ENCODE measurements around the gene PRODH. TPM values are rescaled to one million over a fixed set of nuclear protein-coding genes. Genes with fewer than 3 reads are reported as not detected.
"Not testable (repeated sequence)": the region's sequence is repeated elsewhere in the genome, so short reads cannot be mapped to it uniquely, and the experiment has no call there.

Gene PRODH
- total RNA-seq, 4 donors from 2014 or later = 32.9 to 84.2 (median 65.0) TPM

DNA sequence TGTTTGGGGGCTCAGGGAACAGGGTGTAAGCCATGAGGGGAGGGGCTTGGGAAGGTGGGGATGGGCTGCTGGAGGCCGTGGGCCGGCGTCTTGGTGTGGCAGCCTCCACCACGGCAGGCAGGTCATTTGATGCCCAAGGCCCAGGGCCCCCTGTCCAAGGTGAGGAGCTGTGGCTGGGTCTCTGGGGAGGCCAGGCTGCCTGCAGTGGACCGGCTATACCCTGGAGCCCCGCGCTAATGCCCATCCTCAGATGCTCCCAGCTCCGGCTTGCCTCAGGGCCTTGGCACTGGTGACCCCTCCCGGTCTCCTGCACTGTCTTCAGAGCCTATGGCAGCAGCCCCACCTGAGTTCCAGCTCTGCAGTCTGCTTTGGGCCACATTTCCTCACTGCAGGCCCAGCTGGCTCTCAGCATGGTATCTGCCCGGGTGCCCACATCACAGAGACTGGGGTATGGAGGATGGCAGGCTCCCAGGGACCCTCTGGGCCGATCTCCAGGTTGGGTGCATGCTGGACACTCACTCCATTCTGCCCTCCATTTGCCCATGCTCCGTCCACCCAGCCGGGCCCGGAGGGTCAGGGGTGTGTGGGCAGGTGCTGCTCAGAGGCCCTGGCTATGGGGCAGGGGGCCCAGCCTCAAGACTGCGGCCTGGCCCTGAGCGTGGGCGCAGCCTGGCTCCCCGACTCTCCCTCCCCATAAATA, 21.7 kb upstream of the PRODH start:
- H3K27me3 ChIP-seq = peaks cover 15% of the 10 kb centered on the region
- not testable (repeated sequence) for H3K4me1 ChIP-seq, H3K9me3 ChIP-seq, H3K4me3 ChIP-seq, H3K27ac ChIP-seq, H3K36me3 ChIP-seq
- peak in 1 of 2 donors; percentile 69 for DNase-seq (ENCODE audit: low spot score in 2 of 2)
- 43% methylated on average over 1 of the region's 18 CpGs for WGBS

DNA sequence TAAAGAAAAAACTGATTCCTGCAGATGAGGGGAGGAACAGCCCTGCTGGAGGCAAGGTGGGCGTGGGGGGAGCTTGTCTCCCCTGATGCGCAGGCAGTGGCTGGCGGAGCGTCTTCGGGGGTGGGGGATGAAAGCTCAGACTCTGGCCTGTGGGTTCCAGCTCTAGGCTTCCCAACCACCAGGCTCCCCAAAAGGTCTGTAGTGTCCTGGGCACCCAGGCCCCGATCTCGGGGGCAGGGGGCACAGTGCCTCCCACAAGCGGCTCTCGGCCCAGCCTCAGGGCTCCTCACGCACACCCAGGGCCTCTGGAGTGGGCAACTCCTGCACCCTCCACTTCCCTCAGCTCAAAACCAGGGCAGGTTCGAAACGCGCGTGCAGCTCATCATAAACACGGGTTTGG, 20.9 kb upstream of the PRODH start:
- H3K4me3 ChIP-seq, H3K9me3 ChIP-seq, H3K36me3 ChIP-seq, H3K27ac ChIP-seq, H3K4me1 ChIP-seq: not testable (repeated sequence)
- WGBS = 67% methylated on average over 11 of the region's 15 CpGs
- peak in 1 of 2 donors; percentile 64 for DNase-seq (ENCODE audit: low spot score in 2 of 2)
- H3K27me3 ChIP-seq = peaks cover 20% of the 10 kb centered on the region

DNA sequence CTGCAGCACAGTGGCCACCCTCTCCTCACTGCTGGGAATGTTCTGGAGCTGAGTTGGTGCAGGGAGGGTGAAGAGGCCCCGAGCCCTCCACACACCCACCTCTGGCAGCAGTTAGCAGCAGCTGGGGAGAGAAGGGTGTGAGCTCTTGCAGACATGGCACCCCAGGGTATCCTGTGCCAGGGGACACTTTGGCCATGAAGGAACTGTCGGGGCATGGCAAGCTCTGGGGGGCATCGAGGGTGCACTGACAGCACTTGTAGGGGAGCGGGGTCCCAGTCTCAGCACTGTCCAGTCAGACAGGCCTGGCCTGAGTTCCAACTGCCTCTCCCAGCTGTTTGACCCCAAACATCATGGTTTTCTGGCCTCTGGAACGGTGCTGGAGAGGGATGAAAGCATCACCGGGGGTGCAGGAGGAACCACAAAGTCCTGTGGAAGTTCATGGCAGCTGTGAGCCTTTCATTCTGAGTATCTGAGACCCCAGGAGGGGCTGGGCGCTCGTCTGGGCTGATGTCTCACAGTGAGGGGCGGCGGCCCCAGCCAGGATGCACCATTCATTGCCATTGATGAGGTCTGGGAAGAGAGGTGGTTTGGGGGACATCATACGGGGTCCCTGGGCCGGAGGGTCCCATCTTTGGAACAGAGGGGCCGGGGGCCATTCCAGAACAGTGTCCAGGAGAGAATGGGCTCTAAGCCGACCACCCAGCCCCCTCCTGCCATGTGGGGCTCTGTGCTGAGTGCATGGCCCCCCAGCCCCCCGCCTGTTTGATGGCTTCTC, 20.2 kb upstream of the PRODH start:
- peaks cover 21% of the 10 kb centered on the region for H3K27me3 ChIP-seq
- not testable (repeated sequence) for H3K4me3 ChIP-seq, H3K27ac ChIP-seq, H3K9me3 ChIP-seq, H3K4me1 ChIP-seq, H3K36me3 ChIP-seq
- 60% methylated on average over 8 of the region's 15 CpGs for WGBS
- peak; percentile 48 to 70 for DNase-seq (ENCODE audit: low spot score in 2 of 2)

DNA sequence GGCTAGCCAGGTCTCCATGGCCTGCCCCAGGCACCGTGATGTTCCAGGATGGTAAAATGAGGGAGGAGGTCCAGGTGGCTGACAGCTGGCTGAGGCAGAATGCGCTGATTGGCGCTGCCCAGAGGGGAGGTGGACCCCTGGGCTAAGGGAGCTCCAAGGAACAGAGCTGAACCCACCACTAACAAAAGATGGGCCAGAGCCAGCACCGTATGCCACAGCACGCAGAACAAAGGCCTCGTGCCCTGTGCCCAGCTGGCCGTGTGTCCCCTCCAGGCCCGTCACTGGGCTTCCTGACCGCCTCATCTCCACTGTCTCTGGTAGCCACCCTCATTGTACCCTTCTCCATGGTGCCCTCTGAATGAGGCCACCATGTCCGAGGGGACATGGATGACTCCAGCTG, 19.6 kb upstream of the PRODH start:
- TF ChIP-seq, protein P1, sequence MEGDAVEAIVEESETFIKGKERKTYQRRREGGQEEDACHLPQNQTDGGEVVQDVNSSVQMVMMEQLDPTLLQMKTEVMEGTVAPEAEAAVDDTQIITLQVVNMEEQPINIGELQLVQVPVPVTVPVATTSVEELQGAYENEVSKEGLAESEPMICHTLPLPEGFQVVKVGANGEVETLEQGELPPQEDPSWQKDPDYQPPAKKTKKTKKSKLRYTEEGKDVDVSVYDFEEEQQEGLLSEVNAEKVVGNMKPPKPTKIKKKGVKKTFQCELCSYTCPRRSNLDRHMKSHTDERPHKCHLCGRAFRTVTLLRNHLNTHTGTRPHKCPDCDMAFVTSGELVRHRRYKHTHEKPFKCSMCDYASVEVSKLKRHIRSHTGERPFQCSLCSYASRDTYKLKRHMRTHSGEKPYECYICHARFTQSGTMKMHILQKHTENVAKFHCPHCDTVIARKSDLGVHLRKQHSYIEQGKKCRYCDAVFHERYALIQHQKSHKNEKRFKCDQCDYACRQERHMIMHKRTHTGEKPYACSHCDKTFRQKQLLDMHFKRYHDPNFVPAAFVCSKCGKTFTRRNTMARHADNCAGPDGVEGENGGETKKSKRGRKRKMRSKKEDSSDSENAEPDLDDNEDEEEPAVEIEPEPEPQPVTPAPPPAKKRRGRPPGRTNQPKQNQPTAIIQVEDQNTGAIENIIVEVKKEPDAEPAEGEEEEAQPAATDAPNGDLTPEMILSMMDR (IDR thresholded peaks at IDR 0.05) = no peak
- TF ChIP-seq POLR2AphosphoS5 (IDR thresholded peaks at IDR 0.05) (no peak), EP300 (IDR thresholded peaks at IDR 0.05) (no peak), POLR2A (IDR thresholded peaks at IDR 0.05) (no peak)
- peak; percentile 40 to 58 for DNase-seq (ENCODE audit: low spot score in 2 of 2)
- H3K4me3 ChIP-seq = no peak overlapping the region
- peaks cover 24% of the 10 kb centered on the region for H3K27me3 ChIP-seq
- no peaks in the 10 kb centered on the region for H3K9me3 ChIP-seq
- H3K4me1 ChIP-seq = no peaks in the 10 kb centered on the region
- 89% methylated on average over 3 of the region's 10 CpGs for WGBS
- H3K36me3 ChIP-seq = no peaks in the 10 kb centered on the region
- H3K27ac ChIP-seq = no peak overlapping the region

DNA sequence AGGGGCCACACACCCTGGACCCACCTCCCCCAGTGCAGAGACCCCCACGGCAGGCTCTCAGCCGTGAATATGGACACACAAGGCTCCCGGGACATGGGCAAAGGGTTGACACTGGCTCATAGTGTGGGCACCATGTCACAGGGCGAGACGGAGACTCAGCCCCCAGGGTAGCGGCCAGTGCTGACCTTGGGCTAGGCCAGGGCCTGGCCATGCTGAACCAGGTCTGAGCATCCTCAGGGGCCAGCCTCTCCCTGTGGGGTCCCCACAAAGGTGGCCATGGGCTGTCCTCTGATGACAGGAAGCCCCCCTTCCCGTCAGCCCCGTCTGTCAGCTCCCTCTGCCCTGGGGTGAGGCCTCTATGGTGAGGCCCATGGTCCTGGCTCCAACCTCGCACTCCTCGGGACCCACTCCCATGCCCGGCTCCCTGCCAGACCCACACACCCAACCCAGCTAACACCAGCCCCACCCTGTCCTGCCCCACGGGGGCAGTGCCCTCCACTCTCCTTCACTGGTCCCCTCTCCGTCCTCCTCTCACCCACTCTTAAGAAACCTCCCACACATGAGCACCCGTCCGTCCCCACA, 19.0 kb upstream of the PRODH start:
- peak; percentile 59 to 73 for DNase-seq (ENCODE audit: low spot score in 2 of 2)
- TF ChIP-seq EP300 (IDR thresholded peaks at IDR 0.05) = no peak
- no peak for TF ChIP-seq POLR2AphosphoS5 (IDR thresholded peaks at IDR 0.05)
- TF ChIP-seq POLR2A (IDR thresholded peaks at IDR 0.05) = no peak
- TF ChIP-seq, protein P1 (IDR thresholded peaks at IDR 0.05) = no peak
- Histone ChIP-seq H3K36me3 (no peaks in the 10 kb centered on the region), H3K27me3 (peaks cover 24% of the 10 kb centered on the region), H3K27ac (no peak overlapping the region), H3K4me3 (no peak overlapping the region), H3K4me1 (no peaks in the 10 kb centered on the region), H3K9me3 (no peaks in the 10 kb centered on the region)
- 80% methylated on average over 15 of the region's 15 CpGs for WGBS

DNA sequence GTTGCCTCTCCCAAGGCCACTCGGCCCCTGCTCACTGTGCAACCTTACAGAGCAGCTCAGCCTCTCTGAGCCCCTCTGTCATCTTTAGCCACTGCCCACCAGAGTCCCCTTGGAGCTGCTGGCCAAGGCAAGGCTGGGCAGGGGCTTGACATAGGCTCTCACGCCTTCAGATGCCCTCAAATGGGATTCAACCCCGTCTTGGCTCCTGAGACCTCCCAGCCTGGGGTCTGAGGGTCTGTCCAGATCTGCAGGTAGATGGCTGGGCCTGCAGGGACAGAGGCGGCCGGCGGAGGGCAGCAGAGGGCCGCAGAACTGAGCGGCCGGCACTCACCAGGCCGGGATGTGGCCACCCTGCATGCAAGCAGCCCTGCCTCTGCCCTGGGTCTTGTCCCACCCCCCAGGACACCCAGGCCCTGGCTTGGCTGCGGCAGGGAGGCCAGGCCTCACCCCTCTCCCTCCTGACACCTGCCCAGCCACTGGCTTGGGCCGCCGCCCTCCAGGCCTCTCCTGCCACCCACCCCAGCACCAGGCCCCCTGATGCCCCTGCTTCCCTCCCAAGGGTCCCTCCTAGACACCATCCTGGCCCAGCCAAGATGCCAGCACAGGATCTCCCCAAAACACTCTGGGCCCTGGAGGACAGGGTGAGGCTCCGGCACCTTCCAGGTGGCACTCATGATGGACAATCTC, 18.4 kb upstream of the PRODH start:
- DNase-seq (ENCODE audit: low spot score in 2 of 2) = peak; percentile 60 to 82
- 25% methylated on average over 2 of the region's 14 CpGs for WGBS
- peaks cover 30% of the 10 kb centered on the region for H3K27me3 ChIP-seq

DNA sequence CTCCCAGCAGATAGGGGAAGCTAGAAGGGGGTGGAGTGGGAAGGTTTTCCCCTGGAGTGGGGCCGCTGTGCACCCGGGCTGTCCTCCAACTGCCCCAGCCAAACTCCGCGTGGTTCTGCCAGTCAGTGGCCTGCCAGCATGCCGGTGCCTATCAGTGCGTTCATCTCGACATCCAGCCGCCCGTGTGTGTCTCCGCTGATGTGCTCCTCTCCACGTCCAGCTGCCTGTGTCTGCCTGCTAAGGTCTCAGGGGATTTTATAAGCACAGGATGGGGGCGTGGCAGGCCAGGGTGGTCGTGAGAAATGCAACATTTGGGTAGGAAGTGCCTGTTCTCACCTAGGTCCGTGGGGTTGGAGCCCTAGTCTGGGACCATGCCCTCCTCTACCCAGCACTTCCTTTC, 17.0 kb upstream of the PRODH start:
- H3K27ac ChIP-seq, H3K9me3 ChIP-seq, H3K36me3 ChIP-seq, H3K4me1 ChIP-seq, H3K4me3 ChIP-seq: not testable (repeated sequence)
- DNase-seq (ENCODE audit: low spot score in 2 of 2) = peak; percentile 36 to 58
- peaks cover 33% of the 10 kb centered on the region for H3K27me3 ChIP-seq
- WGBS = 25% methylated on average over 3 of the region's 14 CpGs

More for the DNA sequence above, 18.4 kb upstream of the PRODH start:
- H3K4me3 ChIP-seq, H3K4me1 ChIP-seq, H3K9me3 ChIP-seq, H3K36me3 ChIP-seq, H3K27ac ChIP-seq: not testable (repeated sequence)
- TF ChIP-seq, protein P1 (IDR thresholded peaks at IDR 0.05) = peak; percentile 44 to 95

Data from suprapubic skin (tissue), 4 donors.